Erythroblast (primary cell): ENCODE measurements around the gene NEURL1B.

ENCODE experiments used
- DNase-seq, 2 experiments: peaks; one replicate each; lab custom pipeline; 2025; lab: John Stamatoyannopoulos, UW
- GATA1 ChIP-seq: IDR thresholded peaks from 2 replicates; pipeline ENCODE4 v1.6.1; 2011; ENCODE audit warnings: low read depth, mild to moderate bottlenecking, control low read depth, low read length, moderate library complexity
- POLR2A ChIP-seq: IDR thresholded peaks from 2 replicates; pipeline ENCODE4 v1.6.1; 2011; ENCODE audit warnings: mild to moderate bottlenecking, low read length

Gene NEURL1B

GRCh38 chr5:172602783-172603231 is 38.3 kb upstream of the NEURL1B start:
- TF ChIP-seq POLR2A (no peak), GATA1 (no peak)
- DNase-seq, result no peak

GRCh38 chr5:172603251-172603806 is 37.7 kb upstream of the NEURL1B start:
- DNase-seq, result no peak
- TF ChIP-seq GATA1 (no peak), POLR2A (no peak)

DNA sequence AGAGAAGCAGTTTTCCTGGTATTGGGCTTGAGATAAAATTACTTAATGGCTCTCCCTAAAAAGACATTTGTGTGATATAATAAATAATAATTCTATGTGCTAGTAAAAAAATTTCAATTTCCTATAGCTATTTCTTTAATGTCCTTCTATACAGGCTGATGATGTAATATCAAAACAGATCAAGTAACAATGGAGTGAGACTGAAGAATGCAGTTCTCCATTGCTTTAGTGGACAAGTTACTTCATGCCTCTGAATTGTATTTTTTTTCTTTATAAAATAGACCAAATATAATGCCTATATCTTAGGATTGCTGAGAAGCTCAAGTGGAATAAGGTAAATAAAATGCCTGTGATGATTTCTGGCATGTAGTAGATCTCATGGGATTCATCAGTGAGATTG is 35.6 kb upstream of the NEURL1B start:
- no peak for DNase-seq
- no peak for TF ChIP-seq GATA1
- no peak for TF ChIP-seq POLR2A

- TF ChIP-seq GATA1 (no peak), POLR2A (no peak)
- no peak for DNase-seq
These were observed 34.8 kb upstream of the NEURL1B start for GRCh38 chr5:172606156-172606785.

DNA sequence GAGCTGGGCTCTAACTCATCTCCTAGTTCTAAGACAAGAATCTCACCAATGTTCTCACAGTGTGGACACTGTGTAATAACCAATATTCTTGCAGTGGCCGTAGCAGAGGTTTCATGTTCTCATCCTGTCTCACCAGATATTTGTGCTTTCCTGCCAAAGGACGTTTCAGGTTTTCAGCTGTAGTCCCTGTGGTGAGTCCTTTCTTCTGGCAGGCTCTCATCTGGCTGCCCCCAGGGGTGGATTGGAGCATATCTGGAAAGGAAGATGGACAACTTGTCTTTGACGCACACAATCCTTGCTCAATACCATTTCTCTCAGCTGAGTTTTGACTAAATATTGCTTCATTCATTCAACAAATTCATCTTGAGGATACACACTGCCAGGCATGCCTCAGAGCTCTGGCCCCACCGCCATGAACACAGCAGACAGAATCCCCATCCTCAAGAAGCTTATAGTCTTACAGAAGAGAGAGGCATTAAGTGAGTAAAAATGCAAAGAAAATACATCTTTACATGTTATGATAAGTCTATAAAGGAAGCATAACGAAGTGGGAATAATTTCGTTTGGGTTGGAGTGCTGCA is 33.8 kb upstream of the NEURL1B start:
- DNase-seq, result no peak
- TF ChIP-seq GATA1, result no peak
- no peak for TF ChIP-seq POLR2A

GRCh38 chr5:172608773-172609172 is 32.3 kb upstream of the NEURL1B start:
- DNase-seq, result no peak
- TF ChIP-seq GATA1 (no peak), POLR2A (no peak)

DNA sequence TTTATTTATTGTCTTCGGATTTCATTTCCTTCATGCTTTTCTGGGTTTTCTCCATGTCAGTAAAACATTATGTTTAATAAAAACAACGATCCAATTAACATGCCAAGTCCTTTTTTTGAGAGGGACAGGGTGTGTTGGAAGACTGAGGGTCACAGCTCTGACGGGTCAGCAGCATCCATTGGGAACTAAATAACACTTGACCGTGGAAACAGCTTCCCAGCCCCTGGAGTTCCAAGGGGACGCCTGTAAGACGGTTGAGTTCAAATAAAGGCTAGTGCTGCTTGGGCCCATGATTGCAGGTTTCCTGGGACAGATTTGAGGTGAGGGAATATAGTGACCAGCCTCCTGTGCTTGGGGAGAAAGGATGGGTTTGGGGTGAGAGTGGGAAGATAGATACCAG is 30.4 kb upstream of the NEURL1B start:
- DNase-seq, result no peak
- TF ChIP-seq GATA1 (no peak), POLR2A (no peak)

GRCh38 chr5:172611913-172612312 is 29.1 kb upstream of the NEURL1B start:
- TF ChIP-seq GATA1 (no peak), POLR2A (no peak)
- no peak for DNase-seq

DNA sequence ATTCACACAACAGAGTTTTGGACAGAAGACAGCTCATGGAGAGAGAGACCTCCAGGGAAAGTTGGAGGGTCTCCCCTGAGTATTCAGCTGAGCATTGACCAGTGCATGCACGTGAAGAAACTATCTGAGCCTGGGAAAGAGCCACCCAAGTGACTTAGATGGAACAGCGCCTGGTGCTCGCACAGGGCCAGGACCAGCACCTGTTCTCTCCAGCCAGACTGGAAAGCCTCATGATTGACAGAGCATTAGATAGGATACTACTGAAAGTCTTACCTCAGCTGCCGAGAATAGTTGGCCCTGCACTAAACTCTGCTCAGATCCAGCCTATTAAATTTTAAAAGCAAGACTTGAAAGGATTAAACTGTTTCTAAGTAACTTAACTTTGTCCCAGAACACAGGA is 28.3 kb upstream of the NEURL1B start:
- no peak for DNase-seq
- TF ChIP-seq GATA1 (no peak), POLR2A (no peak)

DNA sequence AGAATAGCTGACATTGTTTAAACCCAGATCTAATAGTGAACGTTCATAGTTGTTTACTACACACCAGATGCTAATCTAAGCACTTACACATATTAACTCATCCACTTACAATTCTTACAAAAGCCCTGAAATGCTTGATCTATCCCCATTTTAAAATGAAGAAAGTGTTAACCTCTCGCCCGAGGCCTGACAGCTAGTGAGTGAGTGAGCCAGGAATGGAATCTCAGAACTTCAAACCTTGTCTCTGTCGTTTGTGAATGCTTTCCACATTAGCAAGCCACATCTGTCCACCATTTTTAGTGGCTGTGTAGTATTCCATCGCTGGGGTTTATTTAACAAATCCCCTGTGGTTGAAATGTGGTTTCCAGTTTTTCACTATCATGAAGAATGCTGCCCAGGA is 24.9 kb upstream of the NEURL1B start:
- DNase-seq, result no peak
- TF ChIP-seq POLR2A (no peak), GATA1 (no peak)

- no peak for DNase-seq
These were observed 24.3 kb upstream of the NEURL1B start for GRCh38 chr5:172616730-172617129.

DNA sequence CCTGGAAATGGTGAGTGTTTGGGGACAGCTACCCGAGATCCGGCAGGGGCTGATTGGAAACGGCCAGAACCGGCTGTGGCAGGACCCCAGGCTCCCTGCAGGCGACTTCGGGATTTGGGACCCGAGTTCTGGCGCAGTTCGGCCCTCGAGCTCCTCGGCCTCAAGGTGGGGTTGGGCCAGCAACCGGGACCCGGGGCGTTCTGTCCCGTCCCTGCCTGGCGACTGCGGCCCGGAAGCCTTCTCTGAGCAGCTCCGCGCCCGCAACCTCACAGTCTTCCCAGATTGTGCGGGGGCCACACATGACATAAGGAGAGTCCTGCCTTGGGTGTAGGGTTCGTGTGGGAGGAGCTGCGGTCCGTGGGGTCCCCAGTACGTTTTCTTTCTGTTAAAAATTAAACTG is 23.2 kb upstream of the NEURL1B start:
- TF ChIP-seq GATA1 (no peak), POLR2A (no peak)
- DNase-seq, result no peak

More at GRCh38 chr5:172616730-172617129, 24.3 kb upstream of the NEURL1B start:
- no peak for TF ChIP-seq GATA1

GRCh38 chr5:172618574-172619365 is 22.3 kb upstream of the NEURL1B start:
- DNase-seq, result no peak
- TF ChIP-seq GATA1 (no peak), POLR2A (no peak)

GRCh38 chr5:172620506-172620905 is 20.6 kb upstream of the NEURL1B start:
- TF ChIP-seq POLR2A, result no peak
- no peak for TF ChIP-seq GATA1
- DNase-seq, result no peak
